ENCODE data around the gene CLBA1. TPM values are rescaled to one million over a fixed set of nuclear protein-coding genes. Genes with fewer than 3 reads are reported as not detected.

The CLBA1 gene
- total and polyA plus RNA-seq, 9 of the 15 experiments (the other 6 are each of a cell fraction or from before 2014, with no cell fraction given) = 0.04 to 3.9 (median 2.6) TPM

DNA sequence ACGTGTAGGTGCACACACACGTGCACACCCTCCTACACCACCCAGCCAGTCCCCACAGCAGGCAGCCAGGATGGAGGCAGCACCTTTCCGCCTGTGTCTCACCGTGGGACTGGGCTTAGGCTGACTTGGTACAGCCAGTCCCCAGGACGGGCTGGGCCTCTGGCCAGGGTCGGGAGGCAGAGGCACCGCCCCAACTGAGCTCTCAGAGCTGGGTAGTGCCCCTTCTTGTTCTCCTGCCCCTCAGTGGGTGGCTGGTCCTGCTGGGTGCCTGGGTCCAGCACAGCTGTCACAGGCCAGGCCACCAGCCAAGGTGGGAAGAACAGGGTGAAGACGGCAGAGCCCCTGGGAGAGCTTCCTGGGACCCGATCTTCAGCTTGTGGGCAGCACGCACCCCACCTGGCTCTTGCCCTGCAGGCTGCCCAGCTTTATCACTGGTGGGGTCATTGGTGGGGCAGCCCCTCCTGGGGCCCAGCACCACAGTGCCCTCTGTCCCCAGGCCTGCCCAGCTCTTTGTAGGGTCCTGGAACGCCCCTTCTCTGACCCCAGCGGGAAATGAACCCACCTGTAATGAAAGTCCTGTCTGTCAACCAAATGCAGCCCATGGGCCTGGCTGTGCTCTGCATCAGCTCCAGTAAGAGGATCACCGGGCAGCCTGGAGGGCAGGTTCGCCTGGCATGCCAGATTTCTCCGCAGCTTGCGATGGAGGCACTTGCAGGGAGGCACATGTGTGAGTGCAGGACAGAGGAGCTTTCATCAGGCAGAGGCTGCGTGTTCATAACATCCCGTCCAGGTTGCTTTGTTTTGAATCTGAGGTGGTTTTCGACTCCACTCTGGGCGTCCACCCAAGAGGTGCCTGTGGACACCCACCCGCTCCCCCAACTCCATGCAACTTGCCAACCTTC, 20.6 kb downstream of the CLBA1 start:
- H2AFZ ChIP-seq (ENCODE audit: low read depth, low read length) = no peak overlapping the region
- DNase-seq (ENCODE audit: extremely low read depth in 1 of 4, low spot score in 3 of 4) = no peak
- H3K4me2 ChIP-seq (ENCODE audit: insufficient read depth, low read length) = no peak overlapping the region
- H4K20me1 ChIP-seq (replicated peaks; ENCODE audit: control insufficient read depth, insufficient read depth, low read length) = 0 out of 2 replicates have a peak, but pooled peaks cover 3% of the 10 kb centered on the region
- intact Hi-C loops (cut with micrococcal nuclease) (no loop called here), in situ Hi-C loops (cut with MboI) (no loop called here)
- no peak overlapping the region for H3K27ac ChIP-seq (ENCODE audit: extremely low read depth, low read depth, low read length)
- no peaks in the 10 kb centered on the region for H3K27me3 ChIP-seq (ENCODE audit: control insufficient read depth in 2 of 2, insufficient read depth in 2 of 2, low read length in 2 of 2)
- no TSS peak for BruUV-seq (replicated peaks)
- TF ChIP-seq, protein P1, sequence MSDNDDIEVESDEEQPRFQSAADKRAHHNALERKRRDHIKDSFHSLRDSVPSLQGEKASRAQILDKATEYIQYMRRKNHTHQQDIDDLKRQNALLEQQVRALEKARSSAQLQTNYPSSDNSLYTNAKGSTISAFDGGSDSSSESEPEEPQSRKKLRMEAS (CRISPR knock-in tag; IDR thresholded peaks at IDR 0.05) = no peak
- TF ChIP-seq POLR2G (IDR thresholded peaks at IDR 0.05; ENCODE audit: low read depth, low read length) = peak; percentile 73
- POLR2A ChIA-PET = interaction anchor here (0.6 to 4.4 kb wide), 7 partner anchors 7 to 370 kb away, joined by 3 to 28 read pairs (median 9); partner anchors contain the start of gene CDCA4
- peaks cover 21% of the 10 kb centered on the region for H3K79me2 ChIP-seq (ENCODE audit: control insufficient read depth, insufficient read depth, low read length)
- CTCF ChIA-PET (ENCODE audit: low intra/inter-chr PET ratio) = interaction anchor here (0.6 kb wide), 1 partner anchor 40 kb away, joined by 4 read pairs; no protein-coding TSS in a partner anchor
- H3K9me3 ChIP-seq (replicated peaks; ENCODE audit: control insufficient read depth, insufficient read depth, low read depth, low read length) = no peaks in the 10 kb centered on the region
- H3K4me3 ChIP-seq = no peak overlapping the region
- H3K4me1 ChIP-seq (replicated peaks in 1 of 2; ENCODE audit: control insufficient read depth in 2 of 2, insufficient read depth in 2 of 2, low read length in 2 of 2) = peaks cover 0 to 20% of the 10 kb centered on the region in 2 experiments; a peak in 2 of 5 replicates
- 87% methylated on average over 18 of the region's 21 CpGs for WGBS (ENCODE audit: insufficient coverage, low coverage, missing lambda C conversion rate)
- ATAC-seq = peak; percentile 55
- peak overlapping the region in 1 of 2 experiments; percentile 45; a peak in 1 of 4 replicates for H3K9ac ChIP-seq (ENCODE audit: insufficient read depth in 1 of 2, low read depth in 2 of 2, low read length in 2 of 2)
- H3K36me3 ChIP-seq (ENCODE audit: control insufficient read depth, insufficient read depth, low read length) = peaks cover 38% of the 10 kb centered on the region; the same call in 2 of the 3 replicates
- H3K9me1 ChIP-seq (ENCODE audit: control insufficient read depth, insufficient read depth, low read length) = no peaks in the 10 kb centered on the region
- no peak for FAIRE-seq

All from K562 (cell line).